ENCODE measurements around the gene CECR2. TPM values are rescaled to one million over a fixed set of nuclear protein-coding genes. Genes with fewer than 3 reads are reported as not detected.

Gene CECR2
- total RNA-seq, 3 donors from 2014 or later (not counting 1 experiment from before 2014, with no cell fraction given) = 0.02 to 0.45 TPM; not detected in 1

DNA sequence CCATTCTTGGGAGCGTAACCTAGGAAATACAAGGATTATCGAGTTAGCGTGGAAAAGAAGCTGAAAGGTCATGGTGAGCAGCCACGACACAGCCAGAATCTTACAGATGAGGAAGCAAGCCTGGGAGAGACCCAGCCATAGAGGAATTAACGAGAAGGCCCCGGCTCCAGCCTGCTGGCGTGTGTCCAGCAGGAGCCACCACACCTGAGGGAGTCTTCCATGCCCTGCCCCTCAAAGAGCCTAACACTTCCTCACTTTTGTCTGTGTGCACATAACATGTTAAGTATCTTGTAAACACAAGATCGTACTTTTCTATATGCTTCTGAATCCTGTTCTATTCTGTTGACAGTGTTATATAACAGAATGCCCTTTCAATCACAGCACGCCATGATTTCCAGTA lies 18.1 kb downstream of the CECR2 start:
- DNase-seq (no peak), ATAC-seq (no peak)
- Mint-ChIP-seq H3K9me3 (no peaks in the 10 kb centered on the region), H3K4me1 (no peaks in the 10 kb centered on the region), H3K27me3 (ENCODE audit: low read depth in 2 of 2) (no peaks in the 10 kb centered on the region), H3K27ac (no peak overlapping the region), H3K4me3 (no peak overlapping the region), H3K36me3 (no peaks in the 10 kb centered on the region)
- Histone ChIP-seq H3K36me3 (ENCODE audit: control insufficient read depth, insufficient read depth, low read length) (no peaks in the 10 kb centered on the region), H3K9me3 (ENCODE audit: control insufficient read depth, insufficient read depth, low read length) (no peaks in the 10 kb centered on the region), H3K27me3 (ENCODE audit: control insufficient read depth, insufficient read depth, low read length) (no peaks in the 10 kb centered on the region), H3K27ac (ENCODE audit: low read length) (no peak overlapping the region), H3K4me3 (ENCODE audit: low read length) (no peak overlapping the region), H3K4me1 (ENCODE audit: control insufficient read depth, insufficient read depth, low read length) (no peaks in the 10 kb centered on the region)
- intact Hi-C loops (cut with micrococcal nuclease) = no loop called here
- TF ChIP-seq, protein P1, sequence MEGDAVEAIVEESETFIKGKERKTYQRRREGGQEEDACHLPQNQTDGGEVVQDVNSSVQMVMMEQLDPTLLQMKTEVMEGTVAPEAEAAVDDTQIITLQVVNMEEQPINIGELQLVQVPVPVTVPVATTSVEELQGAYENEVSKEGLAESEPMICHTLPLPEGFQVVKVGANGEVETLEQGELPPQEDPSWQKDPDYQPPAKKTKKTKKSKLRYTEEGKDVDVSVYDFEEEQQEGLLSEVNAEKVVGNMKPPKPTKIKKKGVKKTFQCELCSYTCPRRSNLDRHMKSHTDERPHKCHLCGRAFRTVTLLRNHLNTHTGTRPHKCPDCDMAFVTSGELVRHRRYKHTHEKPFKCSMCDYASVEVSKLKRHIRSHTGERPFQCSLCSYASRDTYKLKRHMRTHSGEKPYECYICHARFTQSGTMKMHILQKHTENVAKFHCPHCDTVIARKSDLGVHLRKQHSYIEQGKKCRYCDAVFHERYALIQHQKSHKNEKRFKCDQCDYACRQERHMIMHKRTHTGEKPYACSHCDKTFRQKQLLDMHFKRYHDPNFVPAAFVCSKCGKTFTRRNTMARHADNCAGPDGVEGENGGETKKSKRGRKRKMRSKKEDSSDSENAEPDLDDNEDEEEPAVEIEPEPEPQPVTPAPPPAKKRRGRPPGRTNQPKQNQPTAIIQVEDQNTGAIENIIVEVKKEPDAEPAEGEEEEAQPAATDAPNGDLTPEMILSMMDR (IDR thresholded peaks at IDR 0.05) = no peak
- WGBS (ENCODE audit: insufficient coverage) = 83% methylated on average over 9 of the region's 9 CpGs

DNA sequence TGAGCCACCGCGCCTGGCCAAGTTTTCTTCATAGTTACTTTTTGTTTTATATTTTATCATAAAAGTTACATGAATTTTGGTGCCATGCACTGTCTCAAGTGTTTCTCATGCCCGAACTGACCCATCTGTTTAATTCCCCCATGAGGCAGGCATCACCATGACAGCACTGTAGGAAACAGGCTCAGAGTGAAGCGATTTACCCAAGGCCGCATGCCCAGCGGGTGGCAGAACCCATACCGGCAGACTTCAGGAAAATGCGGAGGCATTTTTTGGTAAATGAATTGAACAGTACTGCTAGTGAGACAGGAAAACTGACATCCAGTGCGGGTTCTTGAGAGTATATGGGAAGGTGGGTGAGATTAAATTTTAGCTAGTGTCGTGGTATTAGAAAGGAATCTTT lies 19.0 kb downstream of the CECR2 start:
- H3K4me3 ChIP-seq (ENCODE audit: low read length) = no peak overlapping the region
- Mint-ChIP-seq H3K4me3 (no peak overlapping the region), H3K4me1 (no peaks in the 10 kb centered on the region), H3K36me3 (no peaks in the 10 kb centered on the region), H3K9me3 (no peaks in the 10 kb centered on the region), H3K27ac (no peak overlapping the region), H3K27me3 (ENCODE audit: low read depth in 2 of 2) (no peaks in the 10 kb centered on the region)
- TF ChIP-seq, protein P1 (IDR thresholded peaks at IDR 0.05) = no peak
- no peaks in the 10 kb centered on the region for H3K9me3 ChIP-seq (ENCODE audit: control insufficient read depth, insufficient read depth, low read length)
- no peak for ATAC-seq
- intact Hi-C loops (cut with micrococcal nuclease) = no loop called here
- H3K27ac ChIP-seq (ENCODE audit: low read length) = no peak overlapping the region
- DNase-seq = no peak
- WGBS (ENCODE audit: insufficient coverage) = 94% methylated on average over 8 of the region's 10 CpGs
- H3K36me3 ChIP-seq (ENCODE audit: control insufficient read depth, insufficient read depth, low read length) = no peaks in the 10 kb centered on the region
- no peaks in the 10 kb centered on the region for H3K4me1 ChIP-seq (ENCODE audit: control insufficient read depth, insufficient read depth, low read length)
- H3K27me3 ChIP-seq (ENCODE audit: control insufficient read depth, insufficient read depth, low read length) = no peaks in the 10 kb centered on the region

DNA sequence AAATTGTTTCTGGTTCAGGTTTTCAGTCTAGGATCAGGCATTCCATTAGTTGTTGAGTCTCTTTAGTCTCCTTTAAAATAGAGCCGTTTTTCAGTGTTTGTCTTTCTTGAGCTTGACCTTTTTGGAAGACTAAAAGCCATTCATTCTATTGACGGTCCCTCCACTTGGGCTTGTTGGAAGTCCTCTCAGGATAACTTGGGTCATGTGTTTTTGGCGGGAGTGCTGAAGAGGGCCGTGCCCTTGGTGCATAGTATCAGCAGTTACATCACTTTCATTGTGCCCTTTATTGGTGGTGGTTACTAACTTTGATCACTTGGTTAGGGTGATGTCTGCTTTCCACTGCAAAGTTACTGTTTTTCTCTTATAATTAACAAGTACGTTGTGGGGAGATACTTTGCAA lies 20.8 kb downstream of the CECR2 start:
- H3K27ac ChIP-seq (ENCODE audit: low read length) = no peak overlapping the region
- ATAC-seq (no peak), DNase-seq (no peak)
- TF ChIP-seq, protein P1 (IDR thresholded peaks at IDR 0.05) = no peak
- Mint-ChIP-seq H3K4me1 (no peaks in the 10 kb centered on the region), H3K36me3 (no peaks in the 10 kb centered on the region), H3K4me3 (no peak overlapping the region), H3K9me3 (no peaks in the 10 kb centered on the region), H3K27ac (no peak overlapping the region), H3K27me3 (ENCODE audit: low read depth in 2 of 2) (no peaks in the 10 kb centered on the region)
- WGBS (ENCODE audit: insufficient coverage) = 85% methylated on average over 5 of the region's 5 CpGs
- H3K4me1 ChIP-seq (ENCODE audit: control insufficient read depth, insufficient read depth, low read length) = no peaks in the 10 kb centered on the region
- H3K27me3 ChIP-seq (ENCODE audit: control insufficient read depth, insufficient read depth, low read length) = no peaks in the 10 kb centered on the region
- H3K9me3 ChIP-seq (ENCODE audit: control insufficient read depth, insufficient read depth, low read length) = no peaks in the 10 kb centered on the region
- H3K36me3 ChIP-seq (ENCODE audit: control insufficient read depth, insufficient read depth, low read length) = no peaks in the 10 kb centered on the region
- intact Hi-C loops (cut with micrococcal nuclease) = no loop called here
- H3K4me3 ChIP-seq (ENCODE audit: low read length) = no peak overlapping the region

DNA sequence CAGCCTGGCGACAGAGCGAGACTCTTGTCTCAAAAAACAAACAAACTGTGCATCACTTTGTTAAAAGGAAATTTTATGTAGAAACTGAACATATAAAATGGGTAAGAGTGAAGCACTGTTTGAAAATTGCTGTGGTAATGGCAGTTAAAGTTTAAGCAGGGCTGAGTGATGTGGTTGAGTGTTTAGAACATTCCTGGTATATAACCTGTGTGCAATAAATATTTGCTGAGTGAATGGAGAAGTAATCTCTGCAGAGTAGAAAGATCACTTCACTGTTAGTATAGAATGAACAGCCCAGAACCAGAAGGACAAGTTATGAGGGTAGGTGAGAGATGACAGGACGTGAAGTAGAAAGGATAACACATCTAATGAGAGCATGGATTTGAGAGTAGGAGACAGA lies 27.3 kb downstream of the CECR2 start:
- H3K9me3 Mint-ChIP-seq = no peaks in the 10 kb centered on the region
- no peaks in the 10 kb centered on the region for H3K4me1 Mint-ChIP-seq
- no peaks in the 10 kb centered on the region for H3K4me1 ChIP-seq (ENCODE audit: control insufficient read depth, insufficient read depth, low read length)
- H3K4me3 Mint-ChIP-seq = no peak overlapping the region
- no peak overlapping the region for H3K27ac Mint-ChIP-seq
- no peaks in the 10 kb centered on the region for H3K27me3 ChIP-seq (ENCODE audit: control insufficient read depth, insufficient read depth, low read length)
- H3K27me3 Mint-ChIP-seq (ENCODE audit: low read depth in 2 of 2) = no peaks in the 10 kb centered on the region
- intact Hi-C loops (cut with micrococcal nuclease) = no loop called here
- H3K27ac ChIP-seq (ENCODE audit: low read length) = no peak overlapping the region
- H3K36me3 Mint-ChIP-seq = no peaks in the 10 kb centered on the region
- no peaks in the 10 kb centered on the region for H3K9me3 ChIP-seq (ENCODE audit: control insufficient read depth, insufficient read depth, low read length)
- ATAC-seq (no peak), DNase-seq (no peak)
- no peaks in the 10 kb centered on the region for H3K36me3 ChIP-seq (ENCODE audit: control insufficient read depth, insufficient read depth, low read length)
- TF ChIP-seq, protein P1 (IDR thresholded peaks at IDR 0.05) = no peak
- WGBS (ENCODE audit: insufficient coverage) = 90% methylated on average over 3 of the region's 3 CpGs
- H3K4me3 ChIP-seq (ENCODE audit: low read length) = no peak overlapping the region
